HepG2 (cell line): Measurements from ENCODE around the gene CCDC116. TPM values are rescaled to one million over a fixed set of nuclear protein-coding genes. Genes with fewer than 3 reads are reported as not detected.

Experiments
- EED ChIP-seq: sonication (generic); formaldehyde crosslinking; IDR thresholded peaks from 2 replicates; pipeline ENCODE4 v1.5.0; 2020; ENCODE audit warnings: mild to moderate bottlenecking, missing genetic modification reagents
- KLF16 ChIP-seq, 2 experiments: sonication (generic) in 1 of 2; formaldehyde crosslinking in 1 of 2; IDR thresholded peaks; 2 replicates each; pipeline versions ENCODE4 v1.6.1 to v1.8.0; 2016 to 2023; ENCODE audit warnings: missing genetic modification reagents in 2 of 2, missing compliant biosample characterization in 1 of 2
- PCBP1 ChIP-seq: fragments of 200-400 bp; formaldehyde crosslinking; IDR thresholded peaks from 2 replicates; pipeline ENCODE4 v1.6.1; 2017; ENCODE audit warnings: mild to moderate bottlenecking, low read depth, low read length, borderline replicate concordance
- SMC3 ChIP-seq: IDR thresholded peaks from 2 replicates; pipeline ENCODE4 v1.6.1; 2011; ENCODE audit warnings: low read length, improper control_type of control experiment
- ZBTB37 ChIP-seq: sonication (generic); formaldehyde crosslinking; IDR thresholded peaks from 2 replicates; pipeline ENCODE4 v1.4.0; 2020; ENCODE audit warnings: mild to moderate bottlenecking, missing genetic modification reagents
- ZFP36 ChIP-seq: fragments of 150-350 bp; IDR thresholded peaks from 2 replicates; pipeline ENCODE4 v1.6.1; 2018; ENCODE audit warnings: borderline replicate concordance, low read length, low read depth; ENCODE audit not compliant: partially characterized antibody
- ZFP82 ChIP-seq: sonication (generic); formaldehyde crosslinking; IDR thresholded peaks from 2 replicates; pipeline ENCODE4 v1.5.1; 2020; ENCODE audit warnings: mild to moderate bottlenecking, missing genetic modification reagents, borderline replicate concordance
- ZNF747 ChIP-seq: sonication (generic); formaldehyde crosslinking; IDR thresholded peaks from 2 replicates; pipeline ENCODE4 v1.8.1; 2023; ENCODE audit warnings: missing genetic modification reagents, mild to moderate bottlenecking, borderline replicate concordance
- ZNF770 ChIP-seq: sonication (generic); formaldehyde crosslinking; IDR thresholded peaks from 2 replicates; pipeline ENCODE4 v1.5.0; 2020; ENCODE audit warnings: mild to moderate bottlenecking, missing genetic modification reagents
- polyA plus RNA-seq, 8 experiments: library from polyadenylated mRNA; depleted of rRNA in 3 of 8; stranded (reverse) in 7 of 8; unstranded in 1 of 8; fragments of >200 nt; fragmentation: Illumina TruSeq in 4 of 8; extraction: Trizol in 4 of 8; gene quantifications; 2 replicates each; pipeline versions ENCODE4 v1.2.1 to v1.2.3, GENCODE V29; 2011 to 2016; ENCODE audit warnings: low read depth in 4 of 8, missing spikeins in 1 of 8, mixed read lengths in 1 of 8; ENCODE audit not compliant: insufficient read depth in 1 of 8
- total RNA-seq, 5 experiments: library from RNA; depleted of rRNA; stranded (reverse); fragments of >200 nt; fragmentation: Illumina TruSeq; extraction: Trizol; gene quantifications; 2 replicates each; pipeline ENCODE4 v1.2.3, GENCODE V29; 2016; ENCODE audit warnings: low read depth in 1 of 5
- TF ChIP-seq, protein P1 (sequence below): sonication (generic); formaldehyde crosslinking; IDR thresholded peaks from 2 replicates; pipeline ENCODE4 v1.4.0; 2020; ENCODE audit warnings: low read depth, missing genetic modification reagents
- TF ChIP-seq, protein P2 (sequence below): sonication (generic); formaldehyde crosslinking; IDR thresholded peaks from 2 replicates; pipeline ENCODE4 v1.4.0; 2020; ENCODE audit warnings: missing genetic modification reagents
- TF ChIP-seq, protein P3 (sequence below): sonication (generic); formaldehyde crosslinking; IDR thresholded peaks from 2 replicates; pipeline ENCODE4 v1.5.0; 2020; ENCODE audit warnings: missing genetic modification reagents, mild to moderate bottlenecking, borderline replicate concordance

Gene CCDC116
- total and polyA plus RNA-seq, 2 of the 13 experiments (the other 11 are each of a cell fraction or from before 2014, with no cell fraction given): 0.15 to 0.33 TPM

GRCh38 chr22:21657360-21658032 lies 24.9 kb downstream of the CCDC116 start (continued):
- TF ChIP-seq, protein P1, sequence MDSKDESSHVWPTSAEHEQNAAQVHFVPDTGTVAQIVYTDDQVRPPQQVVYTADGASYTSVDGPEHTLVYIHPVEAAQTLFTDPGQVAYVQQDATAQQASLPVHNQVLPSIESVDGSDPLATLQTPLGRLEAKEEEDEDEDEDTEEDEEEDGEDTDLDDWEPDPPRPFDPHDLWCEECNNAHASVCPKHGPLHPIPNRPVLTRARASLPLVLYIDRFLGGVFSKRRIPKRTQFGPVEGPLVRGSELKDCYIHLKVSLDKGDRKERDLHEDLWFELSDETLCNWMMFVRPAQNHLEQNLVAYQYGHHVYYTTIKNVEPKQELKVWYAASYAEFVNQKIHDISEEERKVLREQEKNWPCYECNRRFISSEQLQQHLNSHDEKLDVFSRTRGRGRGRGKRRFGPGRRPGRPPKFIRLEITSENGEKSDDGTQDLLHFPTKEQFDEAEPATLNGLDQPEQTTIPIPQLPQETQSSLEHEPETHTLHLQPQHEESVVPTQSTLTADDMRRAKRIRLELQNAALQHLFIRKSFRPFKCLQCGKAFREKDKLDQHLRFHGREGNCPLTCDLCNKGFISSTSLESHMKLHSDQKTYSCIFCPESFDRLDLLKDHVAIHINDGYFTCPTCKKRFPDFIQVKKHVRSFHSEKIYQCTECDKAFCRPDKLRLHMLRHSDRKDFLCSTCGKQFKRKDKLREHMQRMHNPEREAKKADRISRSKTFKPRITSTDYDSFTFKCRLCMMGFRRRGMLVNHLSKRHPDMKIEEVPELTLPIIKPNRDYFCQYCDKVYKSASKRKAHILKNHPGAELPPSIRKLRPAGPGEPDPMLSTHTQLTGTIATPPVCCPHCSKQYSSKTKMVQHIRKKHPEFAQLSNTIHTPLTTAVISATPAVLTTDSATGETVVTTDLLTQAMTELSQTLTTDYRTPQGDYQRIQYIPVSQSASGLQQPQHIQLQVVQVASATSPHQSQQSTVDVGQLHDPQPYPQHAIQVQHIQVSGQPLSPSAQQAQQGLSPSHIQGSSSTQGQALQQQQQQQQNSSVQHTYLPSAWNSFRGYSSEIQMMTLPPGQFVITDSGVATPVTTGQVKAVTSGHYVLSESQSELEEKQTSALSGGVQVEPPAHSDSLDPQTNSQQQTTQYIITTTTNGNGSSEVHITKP (CRISPR knock-in tag): no peak
- TF ChIP-seq KLF16 (CRISPR knock-in tag; IDR thresholded peaks at IDR 0.05) (peak in 1 of 2 experiments; percentile 39; a peak in 1 of 4 replicates), ZNF770 (CRISPR knock-in tag) (peak; percentile 51; the same call in 1 of the 2 replicates), EED (CRISPR knock-in tag) (peak; percentile 49; the same call in 1 of the 2 replicates), ZFP36 (no peak), ZBTB37 (CRISPR knock-in tag) (no peak), ZFP82 (CRISPR knock-in tag) (0 out of 2 replicates have a peak, but pooled peaks have one; percentile 72), ZNF747 (CRISPR knock-in tag) (peak; percentile 67; the same call in 1 of the 2 replicates), SMC3 (no peak), PCBP1 (0 out of 2 replicates have a peak, but pooled peaks have one; percentile 58)
- TF ChIP-seq, protein P2, sequence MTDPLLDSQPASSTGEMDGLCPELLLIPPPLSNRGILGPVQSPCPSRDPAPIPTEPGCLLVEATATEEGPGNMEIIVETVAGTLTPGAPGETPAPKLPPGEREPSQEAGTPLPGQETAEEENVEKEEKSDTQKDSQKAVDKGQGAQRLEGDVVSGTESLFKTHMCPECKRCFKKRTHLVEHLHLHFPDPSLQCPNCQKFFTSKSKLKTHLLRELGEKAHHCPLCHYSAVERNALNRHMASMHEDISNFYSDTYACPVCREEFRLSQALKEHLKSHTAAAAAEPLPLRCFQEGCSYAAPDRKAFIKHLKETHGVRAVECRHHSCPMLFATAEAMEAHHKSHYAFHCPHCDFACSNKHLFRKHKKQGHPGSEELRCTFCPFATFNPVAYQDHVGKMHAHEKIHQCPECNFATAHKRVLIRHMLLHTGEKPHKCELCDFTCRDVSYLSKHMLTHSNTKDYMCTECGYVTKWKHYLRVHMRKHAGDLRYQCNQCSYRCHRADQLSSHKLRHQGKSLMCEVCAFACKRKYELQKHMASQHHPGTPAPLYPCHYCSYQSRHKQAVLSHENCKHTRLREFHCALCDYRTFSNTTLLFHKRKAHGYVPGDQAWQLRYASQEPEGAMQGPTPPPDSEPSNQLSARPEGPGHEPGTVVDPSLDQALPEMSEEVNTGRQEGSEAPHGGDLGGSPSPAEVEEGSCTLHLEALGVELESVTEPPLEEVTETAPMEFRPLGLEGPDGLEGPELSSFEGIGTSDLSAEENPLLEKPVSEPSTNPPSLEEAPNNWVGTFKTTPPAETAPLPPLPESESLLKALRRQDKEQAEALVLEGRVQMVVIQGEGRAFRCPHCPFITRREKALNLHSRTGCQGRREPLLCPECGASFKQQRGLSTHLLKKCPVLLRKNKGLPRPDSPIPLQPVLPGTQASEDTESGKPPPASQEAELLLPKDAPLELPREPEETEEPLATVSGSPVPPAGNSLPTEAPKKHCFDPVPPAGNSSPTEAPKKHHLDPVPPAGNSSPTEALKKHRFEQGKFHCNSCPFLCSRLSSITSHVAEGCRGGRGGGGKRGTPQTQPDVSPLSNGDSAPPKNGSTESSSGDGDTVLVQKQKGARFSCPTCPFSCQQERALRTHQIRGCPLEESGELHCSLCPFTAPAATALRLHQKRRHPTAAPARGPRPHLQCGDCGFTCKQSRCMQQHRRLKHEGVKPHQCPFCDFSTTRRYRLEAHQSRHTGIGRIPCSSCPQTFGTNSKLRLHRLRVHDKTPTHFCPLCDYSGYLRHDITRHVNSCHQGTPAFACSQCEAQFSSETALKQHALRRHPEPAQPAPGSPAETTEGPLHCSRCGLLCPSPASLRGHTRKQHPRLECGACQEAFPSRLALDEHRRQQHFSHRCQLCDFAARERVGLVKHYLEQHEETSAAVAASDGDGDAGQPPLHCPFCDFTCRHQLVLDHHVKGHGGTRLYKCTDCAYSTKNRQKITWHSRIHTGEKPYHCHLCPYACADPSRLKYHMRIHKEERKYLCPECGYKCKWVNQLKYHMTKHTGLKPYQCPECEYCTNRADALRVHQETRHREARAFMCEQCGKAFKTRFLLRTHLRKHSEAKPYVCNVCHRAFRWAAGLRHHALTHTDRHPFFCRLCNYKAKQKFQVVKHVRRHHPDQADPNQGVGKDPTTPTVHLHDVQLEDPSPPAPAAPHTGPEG: peak; percentile 40; the same call in 1 of the 2 replicates
- TF ChIP-seq, protein P3, sequence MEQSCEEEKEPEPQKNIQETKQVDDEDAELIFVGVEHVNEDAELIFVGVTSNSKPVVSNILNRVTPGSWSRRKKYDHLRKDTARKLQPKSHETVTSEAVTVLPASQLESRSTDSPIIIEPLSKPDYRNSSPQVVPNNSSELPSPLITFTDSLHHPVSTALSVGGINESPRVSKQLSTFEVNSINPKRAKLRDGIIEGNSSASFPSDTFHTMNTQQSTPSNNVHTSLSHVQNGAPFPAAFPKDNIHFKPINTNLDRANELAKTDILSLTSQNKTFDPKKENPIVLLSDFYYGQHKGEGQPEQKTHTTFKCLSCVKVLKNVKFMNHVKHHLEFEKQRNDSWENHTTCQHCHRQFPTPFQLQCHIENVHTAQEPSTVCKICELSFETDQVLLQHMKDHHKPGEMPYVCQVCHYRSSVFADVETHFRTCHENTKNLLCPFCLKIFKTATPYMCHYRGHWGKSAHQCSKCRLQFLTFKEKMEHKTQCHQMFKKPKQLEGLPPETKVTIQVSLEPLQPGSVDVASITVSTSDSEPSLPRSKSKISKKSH: 0 out of 2 replicates have a peak, but pooled peaks have one; percentile 50
